Stimulated activated CD8-positive, alpha-beta memory T cell treated with anti-CD3 and anti-CD28 coated beads, Interleukin-4, amount 100 ng/mL, for 24 hours (primary cell): ENCODE measurements around the gene DHRSX.
"Not testable (repeated sequence)": the region's sequence is repeated elsewhere in the genome, so short reads cannot be mapped to it uniquely, and the experiment has no call there.

ENCODE experiments used
- DNase-seq: peaks from one replicate; pipeline ENCODE4 v3.0.0-alpha.2; 2020; ENCODE audit warnings: low read depth

Gene DHRSX

DNA sequence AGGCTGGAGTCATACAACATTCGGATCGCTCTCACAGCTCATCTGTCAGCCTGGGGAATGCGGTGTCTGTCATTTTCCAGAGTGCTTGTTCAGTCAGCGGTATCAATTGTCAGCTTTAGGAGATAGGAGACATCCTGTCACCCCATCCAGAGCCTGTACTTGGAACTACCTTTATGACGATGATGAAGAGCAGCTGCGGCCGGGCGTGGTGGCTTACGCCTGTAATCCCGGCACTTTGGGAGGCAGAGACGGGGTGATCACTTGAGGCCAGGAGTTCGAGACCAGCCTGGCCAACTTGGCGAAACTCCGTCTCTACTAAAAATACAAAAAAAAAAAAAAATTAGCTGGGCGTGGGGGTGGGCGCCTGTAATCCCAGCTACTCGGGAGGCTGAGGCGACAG is 289.1 kb downstream of the DHRSX start:
- DNase-seq: not testable (repeated sequence)

DNA sequence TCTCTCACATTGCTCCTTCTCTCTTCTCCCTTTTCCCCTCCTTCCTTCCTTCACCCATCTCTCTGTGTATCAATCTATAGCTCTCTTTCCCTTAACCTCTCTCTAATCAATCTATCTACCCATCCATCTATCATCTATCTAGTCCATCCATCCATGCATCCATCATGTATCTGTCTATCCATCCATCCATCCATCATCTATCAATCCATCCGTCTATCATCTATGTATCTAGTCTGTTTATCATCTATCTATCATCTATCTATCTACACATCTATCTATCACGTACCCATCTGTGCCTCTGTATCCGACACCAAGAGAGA is 307.5 kb downstream of the DHRSX start:
- no peak for DNase-seq

DNA sequence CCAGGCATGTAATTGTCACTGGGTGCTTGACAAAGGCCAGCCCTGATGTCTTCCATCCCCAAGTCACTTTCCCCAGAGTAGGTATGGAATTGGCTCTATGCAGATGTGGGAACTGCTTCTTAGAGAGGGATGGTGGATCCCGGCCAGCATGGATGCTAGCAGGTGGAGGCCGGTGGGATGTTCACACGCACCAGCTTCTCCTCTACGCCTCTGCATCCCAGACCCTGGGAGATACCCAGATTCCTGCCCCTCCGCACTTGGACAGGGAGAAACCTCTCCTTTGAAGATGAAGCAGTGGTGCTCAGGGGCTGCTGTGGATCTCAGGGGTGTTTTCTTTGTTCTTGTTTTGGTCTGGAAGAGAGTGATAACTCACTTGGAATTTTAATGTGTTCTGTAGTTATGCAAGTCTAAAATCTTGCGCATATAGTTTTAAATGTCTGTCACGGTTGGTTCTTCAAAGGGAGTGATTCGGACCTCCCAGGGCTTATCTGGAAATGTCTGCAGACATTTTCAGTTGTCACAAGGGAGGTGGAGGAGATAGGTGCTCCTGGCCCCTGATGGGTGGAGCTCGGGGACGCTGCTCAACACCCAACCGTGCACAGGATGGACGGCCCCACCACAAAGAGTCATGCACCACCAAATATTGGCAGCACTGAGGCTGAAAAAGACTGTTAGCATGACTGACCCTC is 308.0 kb downstream of the DHRSX start:
- DNase-seq: no peak

DNA sequence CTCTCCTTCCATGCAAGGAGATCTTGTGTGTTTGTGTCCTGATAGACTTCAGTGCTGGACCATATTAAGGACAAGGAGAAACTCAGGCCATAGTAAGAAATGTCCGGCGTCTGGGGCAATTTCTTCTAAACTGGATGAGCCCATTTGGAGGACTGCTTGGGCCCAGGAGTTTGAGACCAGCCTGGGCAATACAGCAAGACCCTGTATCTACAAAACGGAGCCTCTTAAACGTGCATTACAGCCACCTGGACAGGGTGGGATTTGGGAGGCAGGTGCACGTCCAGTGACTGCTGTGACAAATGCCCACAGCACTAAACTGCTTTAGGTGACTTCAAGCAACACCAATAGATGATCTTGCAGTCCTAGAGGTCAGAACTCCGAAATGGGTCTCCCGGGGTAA is 311.9 kb downstream of the DHRSX start:
- DNase-seq: no peak

DNA sequence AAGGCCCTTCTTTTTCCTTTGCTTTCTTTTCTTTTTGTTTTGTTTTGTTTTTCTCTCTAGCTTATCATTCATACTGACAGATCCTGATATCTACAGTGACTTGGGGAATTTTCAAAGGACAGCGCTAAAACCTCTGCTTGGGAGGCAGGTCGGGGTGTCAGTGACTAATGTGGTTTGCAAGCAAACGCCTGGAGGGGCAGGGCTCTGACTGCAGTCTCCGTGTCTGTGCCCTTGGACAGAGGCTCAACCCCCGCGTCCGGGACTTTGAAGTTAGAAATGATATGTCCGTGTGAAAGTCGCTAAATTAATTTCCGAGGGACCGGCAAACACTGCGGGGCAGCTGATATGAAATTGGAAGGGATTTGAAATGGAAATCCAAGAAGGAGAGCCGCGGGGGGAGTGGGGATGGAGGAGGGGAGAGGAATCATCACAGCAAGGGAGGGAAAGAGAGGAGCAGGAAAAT is 312.4 kb downstream of the DHRSX start:
- no peak for DNase-seq

DNA sequence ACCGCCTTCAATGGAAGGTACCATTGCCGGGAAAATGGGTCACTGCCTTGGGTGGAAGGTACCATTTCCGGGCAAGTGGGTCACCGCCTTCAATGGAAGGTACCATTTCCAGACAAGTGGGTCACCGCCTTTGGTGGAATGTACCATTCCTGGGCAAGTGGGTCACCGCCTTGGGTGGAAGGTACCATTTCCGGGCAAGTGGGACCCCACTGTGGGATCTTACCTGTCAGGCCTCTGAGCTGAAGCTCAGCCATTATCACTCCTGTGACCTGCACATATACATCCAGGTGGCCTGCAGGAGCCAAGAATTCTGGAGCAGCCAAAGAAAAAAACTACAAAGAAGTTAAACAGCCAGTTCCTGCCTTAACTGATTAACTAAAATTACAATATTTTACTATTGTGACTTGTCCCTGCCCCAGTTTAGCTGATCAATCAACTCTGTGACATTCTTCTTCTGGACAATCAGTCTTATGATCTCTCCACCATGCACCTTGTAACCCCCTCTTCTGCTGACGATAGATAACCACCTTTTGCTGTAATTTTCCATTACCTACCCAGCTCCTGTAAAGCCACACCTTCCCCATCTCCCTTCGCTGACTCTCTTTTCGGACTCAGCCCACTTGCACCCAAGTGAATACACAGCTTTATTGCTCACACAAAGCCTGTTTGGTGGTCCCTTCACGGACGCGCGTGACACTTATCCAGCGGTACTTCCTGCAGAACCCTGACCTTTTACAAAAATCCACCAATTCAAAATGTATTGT is 313.2 kb downstream of the DHRSX start:
- no peak for DNase-seq

DNA sequence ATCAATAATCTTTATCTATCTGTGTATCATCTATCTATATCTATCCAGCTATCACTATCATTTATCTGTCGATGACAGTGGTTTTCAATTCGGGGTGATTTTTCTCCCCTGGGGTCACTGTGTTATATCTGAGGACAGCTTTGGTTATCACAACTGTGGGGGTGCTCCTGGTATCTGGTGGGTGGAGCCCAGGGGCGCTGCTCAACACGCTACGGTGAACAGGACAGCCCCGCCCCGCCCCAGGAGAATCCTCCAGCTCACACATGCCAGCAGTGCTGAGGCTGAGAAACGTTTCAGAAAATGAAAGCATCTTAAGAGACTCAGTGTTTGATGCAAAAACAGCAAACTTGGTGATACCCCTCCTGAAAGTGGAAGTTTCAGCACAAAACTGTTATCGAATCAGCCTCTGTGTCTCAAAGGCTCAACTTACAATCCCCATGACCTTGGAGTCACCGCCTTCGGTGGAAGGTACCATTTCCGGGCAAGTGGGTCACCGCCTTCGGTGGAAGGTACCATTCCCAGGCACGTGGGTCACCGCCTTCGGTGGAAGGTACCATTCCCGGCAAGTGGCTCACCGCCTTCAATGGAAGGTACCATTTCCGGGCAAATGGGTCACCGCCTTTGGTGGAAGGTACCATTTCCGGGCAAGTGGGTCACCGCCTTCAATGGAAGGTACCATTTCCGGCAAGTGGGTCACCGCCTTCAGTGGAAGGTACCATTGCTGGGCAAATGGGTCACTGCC is 315.3 kb downstream of the DHRSX start:
- no peak for DNase-seq

DNA sequence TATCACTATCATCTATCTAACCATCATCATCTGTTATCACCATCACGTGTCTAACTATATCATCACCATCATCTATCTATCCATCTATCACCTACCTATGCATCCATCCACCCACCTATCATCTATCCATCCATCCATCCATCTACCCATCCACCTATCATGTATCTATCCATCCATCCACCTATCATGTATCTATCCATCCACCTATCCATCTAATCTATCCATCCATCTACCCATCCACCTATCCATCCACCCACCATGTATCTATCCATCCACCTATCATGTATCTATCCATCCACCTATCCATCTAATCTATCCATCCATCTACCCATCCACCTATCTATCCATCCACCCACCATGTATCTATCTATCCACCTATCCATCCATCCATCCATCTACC is 316.7 kb downstream of the DHRSX start:
- no peak for DNase-seq

DNA sequence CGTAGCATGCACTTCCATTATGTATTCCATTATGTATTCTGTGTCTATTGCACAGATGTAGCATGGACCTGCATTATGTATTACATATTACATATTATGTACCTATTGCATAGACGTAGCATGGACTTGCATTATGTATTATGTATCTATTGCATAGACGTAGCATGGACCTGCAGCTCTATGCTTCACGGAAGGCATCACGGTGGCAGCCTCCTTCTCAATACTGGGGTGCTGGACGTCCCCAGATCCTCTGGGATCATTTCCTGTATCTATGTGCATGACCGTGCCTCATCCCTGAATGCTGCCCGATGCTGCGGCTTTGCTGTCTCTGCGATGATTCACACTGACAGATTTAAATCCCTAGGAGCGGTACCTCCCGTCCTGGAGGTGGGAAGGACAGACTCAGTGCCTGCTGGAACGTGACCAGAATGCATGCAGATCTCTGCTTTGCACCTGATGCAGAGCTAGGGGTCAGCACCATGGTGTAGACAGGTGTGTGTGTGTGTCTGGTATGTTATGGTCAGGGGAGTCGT is 317.5 kb downstream of the DHRSX start:
- DNase-seq: no peak

DNA sequence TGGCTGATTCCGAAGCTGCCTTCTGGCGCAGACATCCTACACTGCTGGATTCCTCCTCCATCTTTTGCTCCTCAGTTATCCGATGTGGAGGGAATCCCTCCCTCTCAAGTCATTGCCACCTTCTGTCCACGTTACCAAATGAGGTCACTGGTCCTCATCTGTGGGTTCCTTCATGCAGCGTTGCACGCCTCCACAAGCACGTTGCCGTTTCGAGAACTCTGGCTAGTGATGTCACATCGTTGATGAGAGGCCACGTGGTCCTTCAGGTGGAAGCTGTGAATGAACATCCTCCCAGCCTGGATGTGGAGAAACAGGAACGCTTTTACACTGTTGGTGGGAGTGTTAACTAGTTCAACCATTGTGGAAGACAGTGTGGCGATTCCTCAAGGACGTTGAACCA is 323.2 kb downstream of the DHRSX start:
- no peak for DNase-seq

DNA sequence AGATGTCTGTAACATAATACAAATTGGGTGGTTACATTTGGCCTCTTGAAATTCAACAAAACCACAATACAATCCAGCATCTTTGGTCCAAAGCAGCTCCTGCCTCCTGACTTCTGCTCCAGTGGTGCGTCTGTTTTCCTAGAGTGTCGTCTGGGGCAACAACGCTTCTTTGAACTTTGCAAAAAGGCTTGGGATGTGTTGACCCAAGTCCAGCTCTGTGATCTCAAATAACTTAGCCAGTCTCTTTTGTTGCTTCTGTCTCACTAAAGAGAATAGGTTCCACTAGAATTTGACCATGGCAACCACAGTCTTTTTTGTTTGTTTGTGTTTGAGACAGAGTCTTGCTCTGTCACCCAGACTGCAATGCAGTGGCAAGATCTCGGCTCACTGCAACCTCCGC is 324.0 kb downstream of the DHRSX start:
- no peak for DNase-seq

DNA sequence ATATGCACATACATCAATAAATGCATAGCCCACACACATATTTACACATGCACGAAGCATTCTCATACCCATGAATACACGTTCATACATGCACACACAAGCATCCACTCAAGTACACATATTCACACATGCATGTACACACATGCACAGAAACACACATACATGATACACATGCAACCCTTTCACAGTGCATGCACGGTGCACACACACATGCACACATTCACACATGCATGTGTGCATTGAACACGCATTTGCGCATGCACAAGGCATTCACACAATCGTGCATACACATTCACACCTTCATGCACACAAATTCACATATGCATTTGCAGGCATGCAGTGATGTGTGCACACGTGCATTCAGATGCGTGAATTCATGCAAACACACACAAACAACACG is 324.5 kb downstream of the DHRSX start:
- no peak for DNase-seq

DNA sequence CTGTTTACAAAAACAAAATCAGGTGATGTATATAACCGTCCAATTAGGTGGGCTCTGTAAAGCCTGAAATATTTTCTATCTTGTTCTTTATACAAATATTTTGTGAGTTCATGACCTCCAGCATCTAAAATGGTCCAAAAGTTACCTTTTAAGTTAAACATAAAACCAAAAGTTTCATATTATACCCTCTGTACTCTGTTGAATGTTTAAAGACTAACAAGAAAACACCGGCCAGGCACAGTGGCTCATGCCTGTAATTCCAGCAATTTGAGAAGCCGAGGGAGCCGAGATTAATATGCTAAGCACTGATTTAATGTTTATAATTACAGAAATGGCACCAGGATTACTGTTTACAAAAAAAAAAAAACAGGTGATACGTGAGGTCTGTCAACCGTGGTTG is 328.4 kb downstream of the DHRSX start:
- no peak for DNase-seq
